Activated naive CD4-positive, alpha-beta T cell (primary cell): ENCODE results near the gene ADISSP.

Source experiments
- DNase-seq, 4 experiments: peaks; one replicate each; lab custom pipeline; 2025; lab: John Stamatoyannopoulos, UW

ADISSP gene

GRCh38 chr20:3767427-3768341 lies at the start of gene ADISSP:
TSS of gene ADISSP (minus strand) at chr20:3767753. CDS start at chr20:3760100, 7,653 bp downstream.
- DNase-seq: peak; percentile 79 to 93 (median 92)

DNA sequence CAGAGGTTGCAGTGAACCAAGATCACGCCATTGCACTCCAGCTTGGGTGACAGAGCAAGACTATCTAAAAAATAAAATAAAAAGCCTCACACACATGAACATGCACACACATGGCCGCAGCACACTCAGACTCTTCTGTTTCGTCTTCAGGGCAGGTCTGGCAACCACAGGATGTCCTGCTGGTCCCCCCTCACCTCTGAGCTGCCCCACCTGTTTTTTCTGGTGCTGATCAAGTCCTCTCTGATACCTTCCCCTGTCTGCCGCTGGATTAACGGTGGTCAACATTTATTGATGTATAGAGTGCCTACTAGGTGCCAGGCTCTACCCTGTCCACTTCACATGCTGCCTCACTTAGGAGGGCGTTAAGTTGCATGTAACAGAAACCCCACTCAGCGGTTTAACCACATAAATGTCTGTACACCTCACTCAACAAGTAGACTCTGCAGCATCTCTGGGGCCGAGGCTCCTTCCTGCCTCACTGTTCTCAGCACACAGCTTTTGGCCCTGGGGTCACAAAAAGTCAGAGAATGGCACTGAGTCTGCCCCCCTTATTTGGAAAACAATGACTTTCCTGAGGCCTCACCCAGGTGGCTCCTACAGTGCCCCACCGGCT lies 48.3 kb upstream of the ADISSP start:
- DNase-seq: peak in 1 of 4 experiments; percentile 13

- no peak for DNase-seq
Measured at GRCh38 chr20:3814928-3815495, 47.5 kb upstream of the ADISSP start.

GRCh38 chr20:3813848-3814581 lies 46.5 kb upstream of the ADISSP start:
- DNase-seq: no peak

GRCh38 chr20:3812975-3813847 lies 45.7 kb upstream of the ADISSP start:
- no peak for DNase-seq

GRCh38 chr20:3812259-3812681 lies 44.7 kb upstream of the ADISSP start:
- DNase-seq: no peak

DNA sequence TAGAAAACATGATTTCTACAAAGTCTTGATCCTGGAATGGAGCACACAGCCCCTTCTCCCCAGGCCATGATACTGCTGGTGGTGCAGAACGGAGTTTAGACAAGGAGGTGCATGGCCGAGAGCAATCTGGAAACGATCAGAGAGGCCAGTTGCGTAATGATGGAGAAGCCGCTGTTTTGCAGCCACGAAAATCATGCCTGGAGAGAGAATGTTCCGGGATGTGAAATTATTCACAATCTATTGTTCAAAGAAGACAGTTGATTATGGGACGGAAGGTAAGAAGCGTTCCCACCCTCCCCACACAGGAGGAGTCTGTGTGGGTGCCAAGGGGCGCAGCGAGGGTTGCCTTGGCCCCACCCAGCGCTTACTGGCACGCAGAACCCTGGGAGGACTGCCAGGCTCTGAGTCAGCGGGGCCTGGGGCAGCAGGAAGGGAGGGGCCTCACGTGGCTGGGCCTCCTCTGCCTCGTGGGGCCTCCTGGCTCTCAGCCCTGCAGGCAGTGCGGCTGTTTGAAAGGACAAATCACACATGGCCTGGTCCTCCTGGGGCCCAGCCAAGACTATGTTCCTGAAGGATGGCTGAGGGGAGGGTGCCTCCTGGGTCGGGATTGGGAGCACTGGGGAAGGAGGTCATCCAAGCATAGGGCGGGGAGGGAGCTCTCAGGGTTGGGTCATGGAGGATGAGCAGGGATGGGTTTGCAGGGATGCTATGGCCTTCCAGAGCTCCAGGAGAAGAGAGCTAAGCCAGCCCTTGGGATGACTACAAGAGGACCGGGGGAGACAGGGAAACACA lies 44.1 kb upstream of the ADISSP start:
- DNase-seq: peak; percentile 52 to 95 (median 76)

DNA sequence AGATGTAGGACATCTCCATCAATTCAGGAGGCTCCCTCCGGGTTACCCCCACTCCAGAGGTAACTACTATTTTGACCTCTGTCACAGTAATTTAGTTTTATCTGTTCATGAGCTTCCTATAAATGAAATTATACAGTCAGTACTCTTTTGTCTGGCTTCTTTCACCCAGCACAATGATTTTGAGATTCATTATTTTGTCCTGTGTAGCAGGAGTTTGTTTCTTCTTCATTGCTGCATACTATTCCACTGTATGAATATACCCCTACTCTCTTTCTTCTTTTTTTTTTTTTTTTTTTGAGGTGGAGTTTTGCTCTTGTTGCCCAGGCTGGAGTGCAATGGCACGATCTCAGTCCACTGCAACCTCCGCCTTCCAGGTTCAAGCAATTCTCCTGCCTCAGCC lies 41.0 kb upstream of the ADISSP start:
- DNase-seq: no peak

GRCh38 chr20:3804781-3805180 lies 37.2 kb upstream of the ADISSP start:
- DNase-seq: no peak

DNA sequence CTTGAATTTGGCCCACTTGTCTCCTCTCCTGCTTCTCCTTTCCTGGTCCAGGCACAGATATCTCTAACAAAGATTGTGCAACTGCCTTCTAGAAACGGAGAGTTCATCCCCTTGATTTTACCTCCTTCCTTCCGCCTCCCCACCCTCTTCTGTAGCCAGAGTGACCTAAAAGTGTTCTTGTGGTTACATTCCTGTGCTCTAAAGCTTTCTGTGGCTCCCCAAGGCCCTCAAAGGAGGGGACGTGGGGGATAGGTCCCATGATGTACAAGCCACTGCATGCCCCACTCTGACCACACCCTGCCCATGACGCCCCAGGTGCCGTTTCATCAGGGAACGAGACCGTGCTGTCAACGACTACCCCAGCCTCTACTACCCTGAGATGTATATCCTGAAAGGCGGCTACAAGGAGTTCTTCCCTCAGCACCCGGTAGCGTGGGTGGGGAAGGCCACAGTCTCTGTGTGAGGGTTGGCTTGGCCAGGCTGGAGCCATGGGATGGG lies 36.8 kb upstream of the ADISSP start:
- DNase-seq: no peak

- no peak for DNase-seq
Measured at GRCh38 chr20:3803854-3804253, 36.3 kb upstream of the ADISSP start.

DNA sequence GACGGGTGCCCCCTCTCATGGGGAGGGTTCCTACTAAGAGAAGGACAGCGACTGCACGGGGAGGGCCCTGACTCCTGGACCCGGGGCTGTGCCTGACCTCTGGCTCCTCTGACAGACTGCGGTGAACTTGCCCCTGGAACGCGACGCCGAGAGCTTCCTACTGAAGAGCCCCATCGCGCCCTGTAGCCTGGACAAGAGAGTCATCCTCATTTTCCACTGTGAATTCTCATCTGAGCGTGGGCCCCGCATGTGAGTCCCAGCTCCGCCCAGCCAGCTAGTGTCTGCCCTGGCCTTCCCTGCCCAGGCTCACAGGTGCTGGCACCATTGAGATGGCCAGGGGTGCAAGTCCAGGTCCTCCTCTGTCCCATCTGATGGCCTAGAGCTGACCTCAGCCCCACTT lies 35.7 kb upstream of the ADISSP start:
- no peak for DNase-seq

DNA sequence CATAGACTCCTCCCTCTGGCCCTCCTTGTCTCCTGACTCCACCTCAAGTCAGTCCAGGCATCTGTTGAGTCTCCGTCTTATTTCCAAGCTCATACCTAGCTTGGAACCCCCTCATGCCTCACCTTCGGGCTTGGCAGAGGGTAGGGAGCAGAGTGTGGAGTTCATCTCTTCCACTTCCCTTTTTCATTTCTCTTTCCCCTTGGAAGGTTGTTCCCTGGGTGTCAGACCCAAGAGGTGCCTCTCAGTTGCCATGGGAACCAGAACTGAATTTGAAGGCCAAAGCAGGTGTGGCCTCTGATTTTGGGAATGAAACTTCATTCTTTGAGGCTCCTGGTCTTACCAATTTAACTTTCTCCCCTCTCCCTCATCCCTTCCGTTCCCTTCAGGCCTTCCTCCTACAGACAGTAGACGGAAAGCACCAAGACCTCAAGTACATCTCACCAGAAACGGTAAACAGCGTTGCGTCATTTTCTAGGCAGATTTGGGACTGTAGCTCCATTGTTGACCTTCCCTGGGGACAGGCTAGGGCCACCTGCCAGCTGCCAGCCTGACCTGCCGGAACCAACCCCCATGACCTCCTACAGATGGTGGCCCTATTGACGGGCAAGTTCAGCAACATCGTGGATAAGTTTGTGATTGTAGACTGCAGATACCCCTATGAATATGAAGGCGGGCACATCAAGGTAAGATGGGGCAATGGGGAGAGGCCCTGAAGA lies 35.1 kb upstream of the ADISSP start:
- no peak for DNase-seq

- DNase-seq: no peak
Measured at GRCh38 chr20:3801846-3802245, 34.3 kb upstream of the ADISSP start.

- DNase-seq: no peak
Measured at GRCh38 chr20:3801299-3801698, 33.7 kb upstream of the ADISSP start.

DNA sequence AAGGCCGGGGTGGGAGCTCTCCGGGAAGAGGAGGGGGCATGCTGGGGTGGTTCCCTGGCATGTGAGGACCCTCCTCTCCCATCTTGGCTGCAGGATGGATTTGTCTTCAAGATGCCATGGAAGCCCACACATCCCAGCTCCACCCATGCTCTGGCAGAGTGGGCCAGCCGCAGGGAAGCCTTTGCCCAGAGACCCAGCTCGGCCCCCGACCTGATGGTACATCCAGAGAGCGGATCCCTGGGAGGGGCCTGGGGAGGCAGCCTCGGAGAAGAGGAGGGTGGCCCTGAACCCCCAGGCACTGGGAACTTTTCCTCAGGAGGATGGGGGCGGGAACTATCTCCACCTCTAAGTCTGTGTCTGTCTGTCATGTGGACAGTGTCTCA lies 33.3 kb upstream of the ADISSP start:
- DNase-seq: no peak

- no peak for DNase-seq
Measured at GRCh38 chr20:3800256-3800877, 32.8 kb upstream of the ADISSP start.

- DNase-seq: no peak
Measured at GRCh38 chr20:3798908-3799248, 31.3 kb upstream of the ADISSP start.

DNA sequence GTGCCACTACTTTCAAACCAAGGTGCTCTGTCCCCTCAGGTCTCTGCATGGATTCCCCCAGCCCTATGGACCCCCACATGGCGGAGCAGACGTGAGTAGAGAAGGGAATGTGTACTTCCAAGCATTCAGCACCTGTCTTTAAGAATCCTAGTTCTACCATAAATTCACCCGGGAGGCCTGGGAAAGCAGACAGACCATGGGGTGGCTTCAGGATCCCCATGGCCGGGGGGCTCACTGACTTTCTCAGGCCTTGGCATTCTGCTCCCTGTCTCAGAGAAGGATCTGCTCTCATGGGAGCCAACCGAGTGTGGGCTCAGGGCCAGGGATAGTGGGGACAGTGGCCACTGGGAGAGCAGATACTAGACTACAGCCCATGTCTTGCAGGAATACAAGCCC lies 30.8 kb upstream of the ADISSP start:
- no peak for DNase-seq
